HG03175 (cell line): ENCODE measurements around the gene MGRN1.

ENCODE experiments used
- ATAC-seq: cut with Tn5 transposase; IDR thresholded peaks from one replicate; pipeline ENCODE4 v1.9.1; 2021; ENCODE audit warnings: mild to moderate bottlenecking, moderate library complexity; ENCODE audit not compliant: unreplicated experiment

The MGRN1 gene

GRCh38 chr16:4684058-4684715, 59.6 kb downstream of the MGRN1 start:
- ATAC-seq: no peak

GRCh38 chr16:4684763-4685162, 60.1 kb downstream of the MGRN1 start:
- no peak for ATAC-seq

- no peak for ATAC-seq
These were observed 60.7 kb downstream of the MGRN1 start for GRCh38 chr16:4685292-4685691.

- ATAC-seq: no peak
These were observed 61.3 kb downstream of the MGRN1 start for GRCh38 chr16:4685776-4686496.

GRCh38 chr16:4686497-4687210, 62.0 kb downstream of the MGRN1 start:
- ATAC-seq: no peak

- no peak for ATAC-seq
These were observed 62.8 kb downstream of the MGRN1 start for GRCh38 chr16:4687416-4687815.

GRCh38 chr16:4687946-4688673, 63.5 kb downstream of the MGRN1 start:
- ATAC-seq: no peak

GRCh38 chr16:4688674-4689045, 64.0 kb downstream of the MGRN1 start:
- no peak for ATAC-seq

- no peak for ATAC-seq
These were observed 64.6 kb downstream of the MGRN1 start for GRCh38 chr16:4689091-4689671.

- no peak for ATAC-seq
These were observed 65.5 kb downstream of the MGRN1 start for GRCh38 chr16:4689864-4690704.

- ATAC-seq: no peak
These were observed 66.5 kb downstream of the MGRN1 start for GRCh38 chr16:4690946-4691665.

- no peak for ATAC-seq
These were observed 67.2 kb downstream of the MGRN1 start for GRCh38 chr16:4691666-4692412.

- ATAC-seq: peak; percentile 18
These were observed 68.1 kb downstream of the MGRN1 start for GRCh38 chr16:4692460-4693295.

GRCh38 chr16:4693296-4693955, 68.8 kb downstream of the MGRN1 start, which contains the start of gene NUDT16L1:
Gene NUDT16L1 (plus strand): TSS chr16:4693562. CDS start chr16:4693727, 165 bp downstream.
- peak; percentile 94 for ATAC-seq

- ATAC-seq: peak; percentile 9
These were observed 69.5 kb downstream of the MGRN1 start for GRCh38 chr16:4693956-4694641.

GRCh38 chr16:4694642-4695451, 70.2 kb downstream of the MGRN1 start:
- ATAC-seq: no peak
